A673 (cell line): Measurements from ENCODE around the gene MRNIP.

Experiments used
- CTCF ChIP-seq: fragments of 300-800, 200-600 bp; sonication (generic); conservative IDR thresholded peaks from 2 replicates; pipeline ENCODE4 v1.5.1; 2017; ENCODE audit warnings: low read depth, mild to moderate bottlenecking, antibody characterized with exemption, low read length, moderate library complexity, mixed read lengths
- EZH2 ChIP-seq: fragments of 200-600 bp; sonication (generic); IDR thresholded peaks from 2 replicates; pipeline ENCODE4 v1.6.1; 2017; ENCODE audit warnings: borderline replicate concordance, low read depth, mild to moderate bottlenecking, mixed read lengths, antibody characterized with exemption, low read length; ENCODE audit not compliant: poor library complexity, severe bottlenecking

- TF ChIP-seq CTCF (no peak), EZH2 (no peak)
Measured at GRCh38 chr5:179798144-179798770, 60.4 kb downstream of the MRNIP start.
